NCI-H526 (cell line): ENCODE data around the gene TPPP.

Experiments
- DNase-seq, 2 experiments: peaks; one replicate each; lab custom pipeline; 2025; lab: John Stamatoyannopoulos, UW

The TPPP gene

DNA sequence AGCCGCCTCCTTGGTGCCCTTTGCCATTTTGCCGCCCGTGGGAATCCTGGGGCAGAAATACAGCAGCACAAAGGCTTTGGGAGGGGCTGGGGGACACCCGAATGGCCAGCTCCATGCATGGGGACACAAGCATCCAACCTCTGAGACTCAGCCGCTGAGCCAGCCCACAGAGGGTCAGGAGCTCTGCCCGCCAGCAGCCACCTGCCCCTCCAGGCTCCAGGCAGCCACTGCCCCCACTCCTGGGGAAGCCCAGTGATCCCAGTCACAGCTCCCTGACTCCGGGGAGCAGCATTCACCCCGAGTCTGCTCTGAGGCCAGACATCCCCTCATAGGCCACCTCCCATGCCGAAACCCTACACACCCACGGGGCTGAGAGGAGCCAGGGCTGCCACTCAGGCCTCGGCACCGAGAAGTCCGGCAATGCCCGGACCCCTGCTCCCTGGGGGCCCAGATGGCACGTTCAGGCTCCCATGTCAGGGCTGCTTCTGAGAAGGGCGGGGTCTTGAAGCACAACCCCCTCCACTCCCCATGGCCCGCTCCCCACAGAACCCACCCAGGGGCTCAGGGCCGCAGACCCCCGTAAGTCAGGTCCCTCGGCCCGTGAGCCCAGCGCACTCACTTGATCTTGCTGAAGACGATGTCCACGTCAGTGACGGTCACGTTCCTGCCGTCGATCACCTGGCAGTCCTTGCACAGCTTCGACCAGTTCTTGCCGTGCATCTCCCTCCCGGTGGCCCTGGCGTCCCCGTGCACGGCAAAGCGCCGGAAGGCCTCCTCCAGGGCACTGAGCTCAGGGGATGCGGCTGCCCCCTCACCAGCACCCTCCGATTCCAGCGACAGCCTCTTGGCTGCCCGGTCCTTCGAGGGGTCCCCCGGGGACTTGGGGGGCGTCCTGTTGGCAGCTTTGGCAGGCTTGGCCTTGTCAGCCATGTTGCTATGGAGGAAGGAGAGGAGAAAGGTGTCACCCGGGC is 15.7 kb downstream of the TPPP start:
- DNase-seq = no peak

DNA sequence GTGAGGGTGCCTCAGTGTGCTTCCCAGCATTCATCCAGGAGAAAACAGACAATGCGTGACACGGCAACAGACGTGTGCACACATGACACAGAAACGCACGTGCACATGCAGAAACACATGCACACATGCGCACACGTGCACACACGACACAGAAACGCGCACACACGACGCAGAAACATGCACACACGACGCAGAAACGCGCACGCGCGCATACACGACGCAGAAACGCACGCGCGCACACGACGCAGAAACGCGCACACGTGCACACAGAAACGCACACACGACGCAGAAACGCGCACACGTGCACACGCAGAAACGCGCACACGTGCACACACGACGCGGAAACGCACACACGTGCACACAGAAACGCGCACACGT is 16.5 kb downstream of the TPPP start:
- DNase-seq = no peak

DNA sequence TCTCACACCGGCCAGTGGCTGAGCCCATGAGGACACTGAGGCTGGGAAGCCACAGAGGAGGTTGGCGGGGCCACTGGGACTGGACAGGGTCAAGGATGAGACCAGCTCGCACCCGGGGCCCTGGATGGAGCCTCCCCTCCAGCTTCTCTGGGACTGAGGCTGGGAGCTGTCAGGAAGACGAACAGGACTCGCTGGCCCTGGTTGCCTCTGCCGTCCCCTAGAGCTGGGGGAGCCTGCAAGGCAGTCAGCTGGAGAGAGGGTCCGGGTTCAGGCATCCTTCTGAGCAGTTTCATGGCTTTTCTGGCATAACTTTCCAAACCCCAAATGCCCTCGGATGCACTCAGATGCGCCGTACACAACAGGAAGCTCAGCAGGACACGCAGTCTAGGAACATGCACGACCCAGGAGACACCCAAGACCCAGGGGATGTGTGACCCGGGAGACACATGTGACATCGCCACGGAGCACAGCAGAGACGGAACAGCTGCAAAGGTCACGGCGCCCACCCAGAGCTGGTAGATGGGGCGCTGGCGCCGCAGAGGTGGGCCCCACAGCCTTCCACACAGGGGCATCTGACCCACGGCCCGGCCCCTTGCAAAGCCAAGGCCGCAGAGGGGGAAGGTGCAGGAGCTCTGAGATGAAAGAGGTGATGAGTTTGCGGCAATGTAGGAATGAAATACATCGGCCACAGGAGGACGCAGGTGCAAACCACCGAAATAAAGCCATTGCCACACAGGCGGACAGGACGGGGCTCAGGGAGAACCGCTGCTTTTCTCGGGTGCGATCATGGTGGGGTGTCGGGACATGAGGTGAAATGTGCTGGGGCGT is 17.1 kb downstream of the TPPP start:
- no peak for DNase-seq

DNA sequence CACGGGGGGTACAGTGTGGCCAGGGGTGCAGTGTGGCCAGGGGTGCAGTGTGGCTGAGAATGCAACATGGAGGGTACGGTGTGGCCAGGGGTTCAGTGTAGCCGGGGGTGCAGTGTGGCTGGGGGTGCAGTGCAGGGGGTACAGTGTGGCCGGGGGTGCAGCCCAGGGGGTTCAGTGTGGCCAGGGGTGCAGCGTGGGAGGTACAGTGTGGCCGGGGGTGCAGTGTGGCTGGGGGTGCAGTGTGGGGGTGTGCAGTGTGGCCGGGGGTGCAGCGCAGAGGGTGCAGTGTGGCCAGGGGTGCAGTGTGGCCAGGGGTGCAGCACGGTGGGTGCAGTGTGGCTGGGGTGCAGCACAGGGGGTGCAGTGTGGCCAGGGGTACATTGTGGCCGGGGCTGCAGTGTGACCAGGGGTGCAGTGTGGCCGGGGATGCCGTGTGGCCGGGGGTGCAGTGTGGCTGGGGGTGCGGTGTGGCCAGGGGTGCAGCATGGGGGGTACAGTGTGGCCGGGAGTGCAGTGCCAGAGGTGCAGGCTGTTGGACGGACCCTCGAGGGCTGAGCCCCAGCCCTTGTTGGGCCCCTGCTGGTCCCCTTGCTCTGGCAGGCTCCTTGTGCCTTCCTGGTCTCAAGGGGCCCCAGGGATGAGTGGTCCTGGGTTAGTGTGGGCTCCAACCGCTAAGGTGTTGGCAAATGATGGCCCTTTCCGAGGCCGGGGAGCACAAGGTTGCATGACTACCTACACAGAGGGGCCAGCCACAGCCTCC is 17.9 kb downstream of the TPPP start:
- no peak for DNase-seq

DNA sequence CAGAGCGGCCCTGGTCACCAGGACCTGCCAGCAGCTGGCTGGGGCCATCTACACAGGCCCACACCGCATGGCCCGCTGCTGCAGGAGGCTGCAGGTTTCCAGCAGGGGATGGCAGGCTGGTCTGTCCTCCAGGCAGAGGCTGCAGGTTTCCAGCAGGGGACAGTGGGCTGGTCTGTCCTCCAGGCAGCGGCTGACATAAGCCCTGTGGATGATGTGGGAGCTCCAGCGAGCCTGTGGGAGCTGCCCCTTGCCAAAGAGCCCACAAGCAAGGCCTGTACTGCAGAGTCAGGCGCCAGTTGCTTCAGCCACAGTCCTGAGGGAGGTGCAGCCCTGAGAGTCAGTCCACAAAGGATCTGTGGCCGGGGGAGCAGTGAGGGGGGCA is 18.5 kb downstream of the TPPP start:
- DNase-seq = peak in 1 of 2 experiments; percentile 17

DNA sequence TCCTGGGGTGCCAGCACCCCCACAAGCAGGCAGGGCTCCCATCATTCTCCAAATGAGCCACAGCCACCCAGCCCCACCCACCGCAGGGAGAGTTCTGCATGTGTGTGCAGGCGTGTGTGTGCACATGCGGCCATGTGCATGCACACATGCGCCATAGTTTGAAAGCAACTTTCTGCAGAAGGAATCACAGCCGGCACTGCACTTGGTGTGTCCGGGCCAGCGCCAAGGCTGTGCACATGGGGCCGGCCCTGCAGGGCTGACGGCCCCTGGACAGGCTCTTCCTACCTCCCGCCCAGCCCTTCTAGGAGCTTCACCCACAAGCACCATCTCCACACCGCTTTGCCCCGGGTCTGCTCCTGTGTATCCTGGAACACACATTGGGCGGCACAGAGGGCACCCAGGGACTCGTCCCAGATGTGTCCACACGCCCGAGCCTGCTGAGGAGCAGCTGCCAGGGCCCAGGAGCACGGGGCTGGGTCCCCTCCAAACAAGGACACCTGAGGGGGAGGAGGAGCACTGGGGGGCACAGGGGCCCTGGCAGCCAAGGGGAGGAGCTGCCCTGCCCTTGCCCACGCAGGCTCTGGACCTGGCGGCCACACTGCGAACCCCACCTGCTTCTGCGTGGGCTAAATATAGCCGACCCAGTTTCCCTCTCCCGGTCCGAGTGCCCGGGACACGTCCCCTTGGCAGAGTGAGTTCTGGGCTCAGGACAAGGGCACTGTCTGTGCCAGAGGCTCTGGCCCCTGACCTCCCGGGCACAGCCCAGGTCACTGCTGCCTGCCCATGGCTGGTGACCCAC is 19.1 kb downstream of the TPPP start:
- DNase-seq = peak in 1 of 2 experiments; percentile 18

DNA sequence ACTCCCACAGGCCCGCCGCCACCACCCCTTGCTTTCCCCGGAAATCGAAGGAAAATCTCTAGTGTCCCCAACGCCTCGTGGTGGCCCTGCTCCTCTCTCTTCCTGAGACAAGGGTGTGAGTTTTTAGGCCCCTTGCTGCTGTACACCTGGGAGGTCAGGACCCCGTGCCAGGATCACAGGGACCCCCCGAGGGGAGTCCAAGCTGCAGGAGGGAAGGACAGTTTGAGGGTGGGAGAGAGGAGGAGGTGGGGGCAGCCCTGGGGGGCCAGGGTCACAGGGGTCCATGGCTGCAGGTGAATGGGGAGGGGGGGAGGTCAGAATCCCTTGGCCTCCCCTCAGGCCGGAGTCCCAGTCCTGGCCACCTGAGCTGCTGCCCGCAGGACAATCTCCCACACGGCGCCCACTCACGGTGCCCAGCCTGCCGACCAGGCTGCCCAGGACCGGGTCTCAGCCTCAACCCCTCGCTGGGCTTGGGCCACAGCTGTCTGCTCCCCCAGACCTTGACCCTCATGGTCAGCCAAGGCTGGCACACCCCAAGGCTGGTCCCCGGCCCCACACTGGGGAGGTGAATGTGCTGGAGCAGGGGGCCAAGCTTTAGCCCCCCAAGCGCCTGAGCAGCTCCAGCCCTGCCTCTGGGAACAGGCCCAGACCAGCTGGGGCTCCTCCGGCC is 19.9 kb downstream of the TPPP start:
- DNase-seq = no peak

DNA sequence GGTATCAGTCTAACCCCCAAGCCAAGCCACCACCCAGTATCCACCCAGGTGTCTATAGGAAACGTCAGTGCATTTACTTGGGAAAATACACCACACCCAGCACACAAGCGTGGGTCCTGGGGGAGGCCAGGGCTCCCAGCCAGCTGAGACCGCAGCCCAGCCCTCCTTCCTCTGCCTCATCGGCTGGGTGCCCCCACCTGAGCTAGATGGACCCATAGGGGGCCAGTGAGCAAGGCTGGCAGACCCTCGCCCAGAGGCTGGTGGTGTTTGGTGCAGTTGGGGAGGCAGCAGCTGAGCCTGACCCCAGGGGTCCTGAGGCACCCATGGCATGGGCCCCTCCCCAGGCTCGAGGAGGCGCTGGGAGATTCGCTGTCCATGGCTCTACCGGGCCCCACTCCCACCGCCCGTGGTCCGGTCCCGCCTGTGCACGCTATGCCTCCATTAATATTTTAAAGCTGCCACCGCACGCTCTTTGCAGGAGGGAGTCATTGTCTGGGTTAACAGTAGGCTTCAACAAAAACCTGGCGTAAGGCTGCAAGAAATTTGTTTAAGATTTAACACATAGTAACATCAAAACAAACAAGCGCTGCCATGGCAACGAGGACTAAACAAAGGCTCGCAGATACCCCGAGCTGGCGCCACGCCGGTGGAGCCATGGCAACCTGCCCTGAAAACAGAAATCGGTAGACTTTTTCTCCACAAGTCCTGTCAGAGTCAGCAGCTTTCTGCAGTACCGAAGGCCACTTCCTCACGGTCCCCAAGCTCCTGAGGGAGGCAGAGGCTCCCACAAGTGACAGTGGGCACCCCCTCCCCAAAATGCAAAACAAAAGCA is 20.6 kb downstream of the TPPP start:
- peak; percentile 94 to 95 for DNase-seq

DNA sequence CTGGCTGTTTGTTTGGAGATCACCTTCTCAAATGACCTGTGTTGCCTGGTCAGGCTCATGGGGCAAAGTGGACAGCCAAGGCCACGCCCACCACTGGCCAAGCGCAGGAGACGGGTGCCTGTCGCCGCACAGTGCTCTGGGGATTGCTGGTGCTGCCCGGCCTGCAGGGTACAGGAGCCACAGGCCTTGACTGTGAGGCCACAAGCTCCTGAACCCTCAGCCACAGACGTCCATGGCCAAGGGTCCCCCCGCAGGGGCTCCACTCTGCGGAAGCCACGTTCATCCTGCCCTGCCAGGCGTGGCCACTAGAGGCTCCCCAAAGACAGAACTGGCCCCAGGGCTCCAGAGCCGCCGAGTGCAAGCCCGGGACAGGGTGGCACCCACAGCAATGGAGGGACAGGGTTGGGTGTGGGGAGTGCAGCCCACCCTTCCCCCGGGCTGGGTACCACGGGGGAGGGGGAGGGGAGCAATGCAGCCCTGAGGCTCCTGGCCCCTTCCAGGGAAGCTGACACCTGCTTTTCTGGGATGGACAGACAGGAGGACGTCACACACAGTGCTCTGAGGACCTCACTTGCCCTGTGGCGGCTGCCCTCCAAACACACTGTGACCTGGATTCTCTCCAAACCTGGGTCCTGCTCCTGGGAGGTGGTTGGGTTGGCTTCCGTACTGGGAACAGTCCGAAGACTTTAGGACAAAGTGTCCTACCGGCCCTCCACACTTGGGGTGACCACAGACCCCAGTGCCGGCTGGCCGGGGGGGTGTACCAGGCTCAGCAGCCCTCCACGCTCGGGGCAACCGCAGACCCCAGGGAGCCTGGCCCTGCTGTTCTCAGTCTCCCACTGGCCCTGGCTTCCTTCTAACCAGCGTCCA is 21.5 kb downstream of the TPPP start:
- peak; percentile 34 to 88 for DNase-seq

DNA sequence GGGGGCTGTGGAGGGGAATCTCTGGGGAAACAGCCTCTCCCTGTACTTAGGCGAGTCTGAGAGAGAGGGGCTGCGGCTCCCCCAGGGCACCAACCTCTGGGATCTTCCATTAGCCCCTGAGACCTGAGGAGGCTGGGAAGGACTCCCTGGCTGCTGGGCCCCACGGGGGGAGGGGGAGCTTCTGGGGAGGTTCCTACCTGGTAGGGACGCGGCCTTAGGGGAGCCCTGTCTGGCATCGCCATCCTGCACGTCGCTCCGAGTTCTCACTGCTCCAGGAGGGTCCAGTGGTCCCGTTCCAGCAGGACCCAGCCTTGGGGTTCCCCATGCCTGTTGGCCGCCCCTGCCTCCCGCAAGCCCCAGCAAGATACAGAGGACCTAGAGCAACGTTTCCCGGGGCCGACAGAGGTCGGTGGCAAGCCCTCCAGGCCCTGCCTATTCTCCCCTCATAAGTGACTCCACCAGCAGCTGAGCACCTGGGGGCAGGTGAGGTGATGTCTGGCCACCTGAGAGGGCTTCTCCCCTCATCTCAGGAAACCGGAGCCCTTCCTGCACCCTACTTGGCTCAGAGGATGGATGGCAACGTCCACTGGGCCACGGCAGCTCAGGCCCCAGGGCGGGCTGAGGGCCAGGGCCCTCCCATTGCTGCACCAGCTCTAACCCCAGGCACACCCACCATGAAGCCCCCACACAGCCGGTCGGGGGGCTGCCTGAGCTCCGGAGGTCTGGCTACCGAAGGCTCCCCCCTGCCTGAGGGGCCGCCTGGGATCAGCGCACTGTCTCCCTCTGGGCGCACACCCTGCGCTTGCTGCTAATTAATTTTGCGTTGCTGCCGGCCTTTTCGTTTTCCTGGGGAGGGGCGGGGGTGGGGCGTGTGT is 22.5 kb downstream of the TPPP start:
- DNase-seq = no peak

DNA sequence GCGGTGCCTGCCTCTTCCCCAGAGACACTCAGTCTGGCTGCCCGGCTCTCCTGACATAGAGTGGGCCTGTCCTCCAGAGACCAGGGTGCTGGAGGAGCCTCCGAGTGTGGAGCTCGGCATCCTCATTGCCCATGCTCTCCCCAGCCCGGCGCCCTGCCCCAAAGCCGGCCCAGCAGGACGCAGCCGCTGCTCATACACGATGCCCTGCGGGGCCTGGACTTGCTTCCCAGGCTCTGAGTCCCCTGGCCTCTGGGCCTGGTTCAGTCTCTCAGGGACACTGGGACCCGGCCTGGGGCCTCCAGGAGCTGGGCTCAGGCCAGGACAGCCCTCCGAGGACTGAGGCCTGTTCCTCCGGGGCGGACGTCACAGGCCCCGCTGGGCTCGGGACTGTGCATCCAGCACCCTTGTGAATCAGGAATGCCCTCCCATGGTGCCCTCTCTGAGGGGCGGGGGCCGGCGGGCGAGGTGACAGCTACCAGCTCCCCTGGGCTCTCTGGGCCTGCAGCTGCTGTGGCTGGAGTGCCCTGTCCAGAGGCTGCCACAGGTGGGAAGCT is 23.2 kb downstream of the TPPP start:
- DNase-seq = no peak

DNA sequence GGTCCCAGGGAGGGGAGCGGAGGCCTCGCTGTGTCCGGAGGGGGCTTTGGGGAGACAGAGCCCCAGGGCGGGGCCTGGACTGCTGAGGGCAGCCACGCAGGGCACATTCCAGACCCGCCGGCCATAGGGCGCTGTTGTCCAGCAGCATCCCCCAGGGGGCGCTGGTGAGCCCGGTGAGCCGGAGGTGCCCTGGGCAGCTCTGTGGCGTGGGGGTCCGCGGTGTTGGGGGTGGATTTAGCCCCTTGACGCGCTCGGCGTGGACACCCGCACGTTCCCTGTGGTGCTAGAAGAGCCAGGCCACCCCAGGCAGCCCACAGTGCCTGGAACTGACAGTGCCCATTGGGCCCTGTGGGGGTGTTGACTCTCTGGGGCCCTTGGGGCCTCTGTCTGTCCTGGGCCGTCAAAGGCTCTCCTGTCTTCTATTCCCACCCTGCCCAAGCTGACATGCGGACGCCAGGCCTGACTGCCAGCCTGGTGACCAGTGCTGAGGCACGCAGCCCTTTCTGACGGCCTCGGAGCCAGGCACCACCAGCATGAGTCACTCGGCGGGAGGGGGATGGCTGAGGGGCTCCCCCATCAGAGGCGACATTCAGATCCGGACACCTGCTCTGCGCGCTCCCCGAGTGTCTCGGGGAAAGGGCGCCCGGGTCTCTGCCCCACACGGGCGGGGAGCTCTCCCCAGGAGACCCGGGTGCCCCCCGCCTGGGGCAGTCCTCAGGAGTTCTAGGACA is 23.9 kb downstream of the TPPP start:
- DNase-seq = peak in 1 of 2 experiments; percentile 50

DNA sequence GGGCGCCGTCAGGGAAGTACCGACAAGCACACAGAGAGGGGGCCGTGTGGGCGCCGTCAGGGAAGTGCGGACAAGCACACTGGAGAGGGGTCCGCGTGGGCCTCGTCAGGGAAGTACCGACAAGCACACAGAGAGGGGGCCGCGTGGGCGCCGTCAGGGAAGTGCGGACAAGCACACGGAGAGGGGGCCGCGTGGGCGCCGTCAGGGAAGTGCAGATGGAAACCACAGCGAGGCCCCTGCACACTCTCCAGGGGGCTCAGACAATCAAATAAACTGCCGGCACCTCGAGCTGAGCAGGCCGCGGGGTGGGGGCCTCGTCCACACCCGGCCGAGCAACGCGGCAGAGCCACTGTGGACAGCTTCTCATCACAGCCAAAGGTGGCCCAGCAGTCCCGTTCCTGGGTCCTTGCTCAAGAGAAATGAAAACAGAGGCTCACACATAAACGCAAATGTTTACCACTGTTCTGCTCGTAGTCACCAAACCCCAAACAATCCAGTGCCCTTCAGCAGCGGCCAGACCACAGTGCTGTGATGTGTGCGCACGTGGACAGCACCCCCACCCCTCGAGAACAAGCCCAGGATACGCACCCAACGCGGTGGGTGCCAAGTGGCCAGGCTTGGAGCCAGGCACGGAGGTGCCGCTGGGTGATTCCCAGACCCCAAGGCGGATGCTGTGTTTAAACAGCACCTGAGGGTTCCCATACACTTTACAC is 24.7 kb downstream of the TPPP start:
- peak in 1 of 2 experiments; percentile 30 for DNase-seq

DNA sequence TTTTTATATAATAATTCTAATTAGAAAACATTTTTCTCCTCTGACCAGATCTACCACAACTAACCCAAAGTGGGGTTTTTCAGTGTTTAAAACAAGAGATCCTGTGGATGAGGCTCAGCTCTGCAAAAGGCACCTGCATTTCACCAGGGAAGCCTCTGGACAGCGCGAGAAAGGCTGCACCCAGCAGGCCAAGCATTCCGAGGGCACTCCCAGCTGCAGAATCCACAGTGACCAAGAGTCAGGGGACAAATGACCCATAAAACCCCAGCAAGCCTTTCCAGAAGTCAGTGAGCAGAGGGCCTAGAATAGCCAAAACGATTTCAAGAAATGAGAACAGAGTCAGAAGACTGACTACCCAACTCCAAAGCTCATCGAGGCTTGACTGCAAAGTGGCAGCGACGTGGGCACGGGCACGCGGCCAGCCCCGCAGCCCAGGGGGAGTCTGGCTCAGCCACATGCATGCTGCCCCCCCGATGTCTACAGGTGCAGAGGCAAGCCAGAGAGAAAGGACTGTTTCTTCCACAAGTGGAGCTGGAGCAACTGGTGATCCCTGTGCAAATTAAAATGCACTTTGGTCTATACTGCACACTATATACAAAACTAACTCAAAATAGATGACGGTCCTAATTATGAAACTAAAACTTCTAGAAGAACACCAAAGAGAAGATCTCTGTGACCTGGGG is 26.2 kb downstream of the TPPP start:
- no peak for DNase-seq

DNA sequence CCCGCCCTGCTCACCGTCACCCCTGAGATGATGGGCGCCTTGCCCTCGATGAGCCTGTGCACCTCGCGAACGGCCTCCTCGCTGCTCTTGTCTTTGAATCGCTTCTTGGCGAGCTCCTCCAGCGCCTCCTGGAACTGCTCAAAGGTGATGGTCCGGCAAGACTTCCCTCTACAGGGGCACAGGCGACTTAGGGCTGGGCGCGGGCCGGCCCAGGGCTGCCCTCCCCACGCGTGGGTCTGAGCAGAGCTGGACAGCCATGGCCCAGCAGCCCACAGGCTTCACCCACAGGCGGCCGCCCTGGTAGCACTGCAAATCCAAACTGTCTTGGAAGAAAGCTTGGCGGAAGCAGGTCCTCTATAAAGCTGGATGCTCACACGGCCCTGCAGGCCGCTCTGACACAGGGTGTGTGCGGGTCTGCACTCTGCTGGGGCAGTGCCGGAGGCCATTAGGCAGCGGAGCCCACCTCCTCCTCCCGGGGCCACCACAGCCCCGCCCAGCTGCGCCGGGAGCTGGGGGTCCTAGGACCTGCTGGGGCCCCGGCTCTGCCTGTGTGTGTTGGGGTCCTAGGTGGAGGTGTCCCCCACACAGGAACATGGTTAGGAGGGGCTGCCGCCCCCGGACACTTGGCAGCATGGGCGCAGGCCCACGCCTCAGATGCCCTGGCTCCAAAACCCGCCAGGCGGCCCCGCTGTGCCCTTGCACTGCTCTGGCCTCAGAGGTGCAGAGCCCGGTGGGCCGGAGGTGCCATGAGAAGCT is 27.0 kb downstream of the TPPP start:
- DNase-seq = no peak
